ENCODE results near the gene KIF26B.

The KIF26B gene

GRCh38 chr1:245590726-245591125 lies 435.9 kb downstream of the KIF26B start:
- DNase-seq (ENCODE audit: low spot score) = no peak

GRCh38 chr1:245591346-245592188 lies 436.8 kb downstream of the KIF26B start:
- DNase-seq (ENCODE audit: low spot score) = no peak

GRCh38 chr1:245592189-245592460 lies 437.3 kb downstream of the KIF26B start:
- no peak for DNase-seq (ENCODE audit: low spot score)

GRCh38 chr1:245598524-245599305 lies 443.9 kb downstream of the KIF26B start:
- no peak for DNase-seq (ENCODE audit: low spot score)

- DNase-seq (ENCODE audit: low spot score) = no peak
Measured at GRCh38 chr1:245599371-245600174, 444.8 kb downstream of the KIF26B start.

GRCh38 chr1:245600658-245601057 lies 445.9 kb downstream of the KIF26B start:
- no peak for DNase-seq (ENCODE audit: low spot score)

GRCh38 chr1:245603311-245603865 lies 448.6 kb downstream of the KIF26B start:
- no peak for DNase-seq (ENCODE audit: low spot score)

GRCh38 chr1:245604979-245605378 lies 450.2 kb downstream of the KIF26B start:
- DNase-seq (ENCODE audit: low spot score) = no peak

GRCh38 chr1:245605480-245606156 lies 450.8 kb downstream of the KIF26B start:
- DNase-seq (ENCODE audit: low spot score) = peak; percentile 90

GRCh38 chr1:245606157-245606725 lies 451.5 kb downstream of the KIF26B start:
- peak; percentile 96 for DNase-seq (ENCODE audit: low spot score)

- DNase-seq (ENCODE audit: low spot score) = no peak
Measured at GRCh38 chr1:245608271-245608670, 453.5 kb downstream of the KIF26B start.

- DNase-seq (ENCODE audit: low spot score) = no peak
Measured at GRCh38 chr1:245609354-245610150, 454.8 kb downstream of the KIF26B start.

GRCh38 chr1:245611251-245611650 lies 456.5 kb downstream of the KIF26B start:
- DNase-seq (ENCODE audit: low spot score) = no peak

- peak; percentile 71 for DNase-seq (ENCODE audit: low spot score)
Measured at GRCh38 chr1:245614476-245614875, 459.7 kb downstream of the KIF26B start.

GRCh38 chr1:245615001-245615400 lies 460.2 kb downstream of the KIF26B start:
- DNase-seq (ENCODE audit: low spot score) = peak; percentile 75

- DNase-seq (ENCODE audit: low spot score) = no peak
Measured at GRCh38 chr1:245621589-245621988, 466.8 kb downstream of the KIF26B start.

- no peak for DNase-seq (ENCODE audit: low spot score)
Measured at GRCh38 chr1:245622332-245623014, 467.7 kb downstream of the KIF26B start.

GRCh38 chr1:245641384-245641783 lies 486.6 kb downstream of the KIF26B start:
- DNase-seq (ENCODE audit: low spot score) = no peak

GRCh38 chr1:245645406-245645805 lies 490.6 kb downstream of the KIF26B start:
- DNase-seq (ENCODE audit: low spot score) = no peak

Measured in SK-N-DZ (cell line).